Measurements from ENCODE around the gene SEPTIN2. TPM values are rescaled to one million over a fixed set of nuclear protein-coding genes. Genes with fewer than 3 reads are reported as not detected.

Gene SEPTIN2
- total and polyA plus RNA-seq, 2 experiments from 2014 or later: 227 to 393 TPM

DNA sequence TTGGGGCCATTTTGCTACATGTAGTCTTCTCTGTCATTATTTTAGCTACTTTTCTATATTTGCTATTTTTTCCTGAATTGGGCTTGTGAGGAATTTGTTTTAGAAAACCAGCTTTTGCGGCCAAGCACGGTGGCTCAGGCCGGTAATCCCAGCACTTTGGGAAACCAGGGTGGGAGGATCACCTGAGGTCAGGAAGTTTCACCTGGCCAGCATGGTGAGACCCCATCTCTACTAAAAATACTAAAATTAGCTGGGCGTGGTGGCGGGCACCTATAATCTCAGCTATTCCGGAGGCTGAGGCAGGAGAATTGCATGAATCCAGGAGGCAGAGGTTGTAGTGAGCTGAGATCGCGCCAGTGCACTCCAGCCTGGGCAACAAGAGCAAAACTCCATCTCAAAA is 4.7 kb downstream of the SEPTIN2 start (continued):
- TF ChIP-seq, protein P1, sequence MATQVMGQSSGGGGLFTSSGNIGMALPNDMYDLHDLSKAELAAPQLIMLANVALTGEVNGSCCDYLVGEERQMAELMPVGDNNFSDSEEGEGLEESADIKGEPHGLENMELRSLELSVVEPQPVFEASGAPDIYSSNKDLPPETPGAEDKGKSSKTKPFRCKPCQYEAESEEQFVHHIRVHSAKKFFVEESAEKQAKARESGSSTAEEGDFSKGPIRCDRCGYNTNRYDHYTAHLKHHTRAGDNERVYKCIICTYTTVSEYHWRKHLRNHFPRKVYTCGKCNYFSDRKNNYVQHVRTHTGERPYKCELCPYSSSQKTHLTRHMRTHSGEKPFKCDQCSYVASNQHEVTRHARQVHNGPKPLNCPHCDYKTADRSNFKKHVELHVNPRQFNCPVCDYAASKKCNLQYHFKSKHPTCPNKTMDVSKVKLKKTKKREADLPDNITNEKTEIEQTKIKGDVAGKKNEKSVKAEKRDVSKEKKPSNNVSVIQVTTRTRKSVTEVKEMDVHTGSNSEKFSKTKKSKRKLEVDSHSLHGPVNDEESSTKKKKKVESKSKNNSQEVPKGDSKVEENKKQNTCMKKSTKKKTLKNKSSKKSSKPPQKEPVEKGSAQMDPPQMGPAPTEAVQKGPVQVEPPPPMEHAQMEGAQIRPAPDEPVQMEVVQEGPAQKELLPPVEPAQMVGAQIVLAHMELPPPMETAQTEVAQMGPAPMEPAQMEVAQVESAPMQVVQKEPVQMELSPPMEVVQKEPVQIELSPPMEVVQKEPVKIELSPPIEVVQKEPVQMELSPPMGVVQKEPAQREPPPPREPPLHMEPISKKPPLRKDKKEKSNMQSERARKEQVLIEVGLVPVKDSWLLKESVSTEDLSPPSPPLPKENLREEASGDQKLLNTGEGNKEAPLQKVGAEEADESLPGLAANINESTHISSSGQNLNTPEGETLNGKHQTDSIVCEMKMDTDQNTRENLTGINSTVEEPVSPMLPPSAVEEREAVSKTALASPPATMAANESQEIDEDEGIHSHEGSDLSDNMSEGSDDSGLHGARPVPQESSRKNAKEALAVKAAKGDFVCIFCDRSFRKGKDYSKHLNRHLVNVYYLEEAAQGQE (IDR thresholded peaks at IDR 0.05; ENCODE audit: unreplicated experiment): no peak

DNA sequence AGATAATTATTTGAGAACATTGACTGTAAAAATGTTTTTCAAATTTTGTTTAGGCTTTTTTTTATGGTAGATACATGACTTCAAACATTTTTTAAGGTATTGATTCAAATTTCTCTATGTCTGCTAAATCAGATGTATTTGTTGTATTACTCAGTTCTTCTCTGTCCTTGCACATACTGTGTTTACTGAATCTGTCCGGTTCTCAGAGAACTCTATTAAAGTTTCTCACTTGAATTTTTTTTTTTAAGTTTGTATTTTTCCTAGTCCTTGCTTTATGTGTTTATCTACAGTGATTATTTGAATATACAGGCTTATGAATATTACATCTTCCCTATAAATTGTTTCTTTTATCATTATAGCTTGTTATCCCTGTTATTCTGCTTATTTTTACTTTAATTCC is 5.3 kb downstream of the SEPTIN2 start:
- Mint-ChIP-seq H3K36me3 (ENCODE audit: low read depth) (peaks cover 36% of the 10 kb centered on the region), H3K27ac (peak overlapping the region; percentile 20; the same call in 1 of the 2 replicates), H3K4me3 (peak overlapping the region; percentile 24; the same call in 1 of the 3 replicates), H3K27me3 (ENCODE audit: insufficient read depth, low read depth, poor library complexity) (peaks cover 1% of the 10 kb centered on the region), H3K9me3 (no peaks in the 10 kb centered on the region), H3K4me1 (peaks cover 41% of the 10 kb centered on the region)
- DNase-seq (ENCODE audit: low spot score) (no peak), ATAC-seq (no peak)
- TF ChIP-seq NANOG (IDR thresholded peaks at IDR 0.05; ENCODE audit: borderline replicate concordance) (no peak), ZNF331 (CRISPR knock-in tag; IDR thresholded peaks at IDR 0.05; ENCODE audit: low read depth) (no peak), JUNB (IDR thresholded peaks at IDR 0.05; ENCODE audit: unreplicated experiment) (no peak), POLR2AphosphoS5 (IDR thresholded peaks at IDR 0.05; ENCODE audit: low read depth) (no peak)
- H3K4me3 ChIP-seq: 0 out of 2 replicates have a peak overlapping the region, but pooled peaks have one; percentile 84
- H3K4me1 ChIP-seq (ENCODE audit: insufficient read depth): peaks cover 46% of the 10 kb centered on the region
- H3K9me2 ChIP-seq (ENCODE audit: insufficient read depth): no peaks in the 10 kb centered on the region
- H3K36me3 ChIP-seq (ENCODE audit: insufficient read depth): peaks cover 4% of the 10 kb centered on the region; the same call in 1 of the 2 replicates
- H4K20me1 ChIP-seq (replicated peaks; ENCODE audit: insufficient read depth): peaks cover 81% of the 10 kb centered on the region
- 0 out of 2 replicates have a peak overlapping the region, but pooled peaks have one; percentile 51 for H3K4me2 ChIP-seq
- no peaks in the 10 kb centered on the region for H3K27me3 ChIP-seq (ENCODE audit: insufficient read depth)
- peaks cover 100% of the 10 kb centered on the region for H3K79me2 ChIP-seq (replicated peaks; ENCODE audit: insufficient read depth)
- H3K27ac ChIP-seq (ENCODE audit: low read depth): peak overlapping the region; percentile 22; the same call in 1 of the 2 replicates
- H2AFZ ChIP-seq: no peak overlapping the region
- no peaks in the 10 kb centered on the region for H3F3A ChIP-seq (replicated peaks; ENCODE audit: low read depth)

DNA sequence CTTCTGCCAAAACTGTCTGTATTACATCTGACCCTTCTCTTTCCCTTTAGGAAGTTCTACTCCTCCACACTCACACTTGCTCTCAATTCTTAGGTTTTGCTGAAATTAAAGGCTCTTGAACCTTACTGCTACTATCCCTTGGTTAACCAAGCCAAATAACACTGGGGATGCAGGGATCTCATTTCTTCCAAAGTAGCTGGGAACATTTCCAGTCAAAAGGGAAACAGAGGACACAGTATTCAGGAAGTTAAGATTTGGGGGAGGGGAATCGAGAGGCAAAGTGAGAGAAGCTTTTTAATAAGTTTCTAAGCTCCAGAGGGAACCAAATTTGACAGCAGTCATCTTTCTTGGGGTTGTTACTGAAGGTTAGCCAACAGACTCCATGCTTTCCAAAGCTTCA is 6.2 kb downstream of the SEPTIN2 start:
- no peak for ATAC-seq
- no peaks in the 10 kb centered on the region for H3K9me3 Mint-ChIP-seq
- no peaks in the 10 kb centered on the region for H3K9me2 ChIP-seq (ENCODE audit: insufficient read depth)
- H3K27me3 ChIP-seq (ENCODE audit: insufficient read depth): no peaks in the 10 kb centered on the region
- peak overlapping the region; percentile 51 for H3K4me2 ChIP-seq
- 0 out of 3 replicates have a peak overlapping the region, but pooled peaks have one; percentile 18 for H3K4me3 Mint-ChIP-seq
- H3K27ac Mint-ChIP-seq: peak overlapping the region; percentile 20; the same call in 1 of the 2 replicates
- peaks cover 40% of the 10 kb centered on the region for H3K4me1 Mint-ChIP-seq
- no peak for DNase-seq (ENCODE audit: low spot score)
- H3F3A ChIP-seq (replicated peaks; ENCODE audit: low read depth): no peaks in the 10 kb centered on the region
- peaks cover 46% of the 10 kb centered on the region for H3K4me1 ChIP-seq (ENCODE audit: insufficient read depth)
- H3K27me3 Mint-ChIP-seq (ENCODE audit: insufficient read depth, low read depth, poor library complexity): no peaks in the 10 kb centered on the region
- peaks cover 98% of the 10 kb centered on the region for H3K79me2 ChIP-seq (replicated peaks; ENCODE audit: insufficient read depth)
- peak overlapping the region; percentile 73 for H3K27ac ChIP-seq (ENCODE audit: low read depth)
- peaks cover 36% of the 10 kb centered on the region for H3K36me3 Mint-ChIP-seq (ENCODE audit: low read depth)
- TF ChIP-seq POLR2AphosphoS5 (IDR thresholded peaks at IDR 0.05; ENCODE audit: low read depth): no peak
- TF ChIP-seq STAT1 (IDR thresholded peaks at IDR 0.05; ENCODE audit: unreplicated experiment): no peak
- TF ChIP-seq JUNB (IDR thresholded peaks at IDR 0.05; ENCODE audit: unreplicated experiment): no peak
- TF ChIP-seq, protein P2, sequence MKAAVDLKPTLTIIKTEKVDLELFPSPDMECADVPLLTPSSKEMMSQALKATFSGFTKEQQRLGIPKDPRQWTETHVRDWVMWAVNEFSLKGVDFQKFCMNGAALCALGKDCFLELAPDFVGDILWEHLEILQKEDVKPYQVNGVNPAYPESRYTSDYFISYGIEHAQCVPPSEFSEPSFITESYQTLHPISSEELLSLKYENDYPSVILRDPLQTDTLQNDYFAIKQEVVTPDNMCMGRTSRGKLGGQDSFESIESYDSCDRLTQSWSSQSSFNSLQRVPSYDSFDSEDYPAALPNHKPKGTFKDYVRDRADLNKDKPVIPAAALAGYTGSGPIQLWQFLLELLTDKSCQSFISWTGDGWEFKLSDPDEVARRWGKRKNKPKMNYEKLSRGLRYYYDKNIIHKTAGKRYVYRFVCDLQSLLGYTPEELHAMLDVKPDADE (IDR thresholded peaks at IDR 0.05): no peak
- TF ChIP-seq ZNF114 (CRISPR knock-in tag; IDR thresholded peaks at IDR 0.05): no peak
- no peak overlapping the region for H2AFZ ChIP-seq
- H4K20me1 ChIP-seq (replicated peaks; ENCODE audit: insufficient read depth): peaks cover 78% of the 10 kb centered on the region
- H3K36me3 ChIP-seq (ENCODE audit: insufficient read depth): peaks cover 5% of the 10 kb centered on the region; the same call in 1 of the 2 replicates
- no peak overlapping the region for H3K4me3 ChIP-seq

Data from GM23338 (cell line).